GM08714 (cell line): ENCODE measurements around the gene APOL5.
"Not testable (repeated sequence)": the region's sequence is repeated elsewhere in the genome, so short reads cannot be mapped to it uniquely, and the experiment has no call there.

Experiments
- H3K4me3 ChIP-seq: fragments of 200-500 bp; sonication (Bioruptor generic); 2 replicates; pipeline ENCODE4 v1.5.1; 2014; ENCODE audit warnings: mild to moderate bottlenecking, low read length, inconsistent platforms
- ZNF274 ChIP-seq: IDR thresholded peaks from 2 replicates; pipeline ENCODE4 v1.6.1; 2012; ENCODE audit warnings: mild to moderate bottlenecking, low read depth, low read length

Gene APOL5

GRCh38 chr22:35695202-35695601, 22.5 kb upstream of the APOL5 start:
- TF ChIP-seq ZNF274 = no peak

GRCh38 chr22:35697142-35697541, 20.5 kb upstream of the APOL5 start:
- no peak overlapping the region for H3K4me3 ChIP-seq
- no peak for TF ChIP-seq ZNF274

More at GRCh38 chr22:35695202-35695601, 22.5 kb upstream of the APOL5 start:
- no peak overlapping the region for H3K4me3 ChIP-seq

GRCh38 chr22:35699852-35700251, 17.8 kb upstream of the APOL5 start:
- H3K4me3 ChIP-seq = not testable (repeated sequence)

GRCh38 chr22:35703861-35704584, 13.6 kb upstream of the APOL5 start:
- TF ChIP-seq ZNF274 = no peak
- H3K4me3 ChIP-seq = no peak overlapping the region

- TF ChIP-seq ZNF274 = no peak
- no peak overlapping the region for H3K4me3 ChIP-seq
These were observed 12.5 kb upstream of the APOL5 start for GRCh38 chr22:35705141-35705540.

- no peak overlapping the region for H3K4me3 ChIP-seq
- TF ChIP-seq ZNF274 = no peak
These were observed 9.2 kb upstream of the APOL5 start for GRCh38 chr22:35708453-35708852.

GRCh38 chr22:35708917-35709316, 8.8 kb upstream of the APOL5 start:
- no peak for TF ChIP-seq ZNF274
- H3K4me3 ChIP-seq = no peak overlapping the region

- no peak overlapping the region for H3K4me3 ChIP-seq
- no peak for TF ChIP-seq ZNF274
These were observed 6.3 kb upstream of the APOL5 start for GRCh38 chr22:35711336-35711735.

GRCh38 chr22:35712672-35713071, 5.0 kb upstream of the APOL5 start:
- no peak for TF ChIP-seq ZNF274
- no peak overlapping the region for H3K4me3 ChIP-seq

GRCh38 chr22:35719212-35719875, 1.7 kb downstream of the APOL5 start:
- no peak overlapping the region for H3K4me3 ChIP-seq
- no peak for TF ChIP-seq ZNF274

GRCh38 chr22:35721960-35722359, 4.3 kb downstream of the APOL5 start:
- no peak overlapping the region for H3K4me3 ChIP-seq
- no peak for TF ChIP-seq ZNF274

- no peak for TF ChIP-seq ZNF274
These were observed 7.8 kb downstream of the APOL5 start for GRCh38 chr22:35725521-35725920.

GRCh38 chr22:35726398-35726797, 8.7 kb downstream of the APOL5 start:
- no peak overlapping the region for H3K4me3 ChIP-seq
- no peak for TF ChIP-seq ZNF274

More at GRCh38 chr22:35725521-35725920, 7.8 kb downstream of the APOL5 start:
- H3K4me3 ChIP-seq = no peak overlapping the region

GRCh38 chr22:35726933-35727332, 9.3 kb downstream of the APOL5 start:
- TF ChIP-seq ZNF274 = no peak
- no peak overlapping the region for H3K4me3 ChIP-seq

GRCh38 chr22:35727436-35727835, 9.8 kb downstream of the APOL5 start:
- no peak for TF ChIP-seq ZNF274
- H3K4me3 ChIP-seq = no peak overlapping the region
